Ovary (tissue), 3 donors: ENCODE data around the gene GPR158.

Source experiments
- EP300 ChIP-seq: sonication (generic); formaldehyde crosslinking; IDR thresholded peaks from one replicate; pipeline ENCODE4 v1.6.1; 2017; ENCODE audit warnings: antibody characterized with exemption
- POLR2A ChIP-seq: fragments of 450-650 bp; IDR thresholded peaks from one replicate; pipeline ENCODE4 v1.6.1; 2017; ENCODE audit warnings: antibody characterized with exemption, mild to moderate bottlenecking, moderate library complexity
- TF ChIP-seq, protein P1 (sequence below), 3 donors: fragments of 450-650 bp in 2 of 3; fragments of 200-600 bp in 1 of 3; IDR thresholded peaks; one replicate each; pipeline versions ENCODE4 v1.5.1 to v1.8.0; 2016 to 2022; ENCODE audit warnings: antibody characterized with exemption in 3 of 3, mild to moderate bottlenecking in 1 of 3
- donor health status: DM: no; HTN: no; CAD: no.

DNA sequence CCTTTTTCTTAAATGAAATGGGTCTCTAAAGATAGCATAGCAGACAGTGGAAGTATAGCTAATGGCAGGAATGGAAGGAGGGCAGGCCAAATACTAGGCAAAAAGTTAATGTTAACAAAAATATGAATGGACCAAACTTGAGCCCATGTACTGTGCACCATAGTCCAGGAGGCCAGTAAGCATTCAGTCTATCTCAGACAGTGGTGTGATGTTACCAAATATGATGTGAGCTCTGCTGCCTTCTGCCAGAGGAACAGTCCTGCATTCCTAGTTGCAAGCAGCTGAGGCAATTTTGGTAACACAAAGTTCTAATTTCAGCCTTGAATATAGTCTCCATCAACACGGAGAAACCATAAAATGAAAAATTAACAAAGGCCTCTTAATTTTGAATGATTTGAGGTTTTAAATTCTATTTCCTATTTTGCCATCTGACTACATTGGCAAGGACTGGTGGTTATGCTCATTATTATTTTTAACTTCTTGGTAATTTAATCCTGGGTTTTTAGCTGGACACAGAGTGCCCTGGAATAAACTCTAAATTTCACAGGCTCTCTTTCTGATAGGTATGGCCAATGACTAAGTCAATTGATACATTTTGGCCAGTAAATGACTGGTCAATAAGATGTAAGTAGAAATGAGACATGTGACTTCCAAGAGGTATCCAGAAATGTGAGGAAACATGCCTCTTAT, 442.2 kb downstream of the GPR158 start:
- TF ChIP-seq POLR2A: no peak
- TF ChIP-seq, protein P1, sequence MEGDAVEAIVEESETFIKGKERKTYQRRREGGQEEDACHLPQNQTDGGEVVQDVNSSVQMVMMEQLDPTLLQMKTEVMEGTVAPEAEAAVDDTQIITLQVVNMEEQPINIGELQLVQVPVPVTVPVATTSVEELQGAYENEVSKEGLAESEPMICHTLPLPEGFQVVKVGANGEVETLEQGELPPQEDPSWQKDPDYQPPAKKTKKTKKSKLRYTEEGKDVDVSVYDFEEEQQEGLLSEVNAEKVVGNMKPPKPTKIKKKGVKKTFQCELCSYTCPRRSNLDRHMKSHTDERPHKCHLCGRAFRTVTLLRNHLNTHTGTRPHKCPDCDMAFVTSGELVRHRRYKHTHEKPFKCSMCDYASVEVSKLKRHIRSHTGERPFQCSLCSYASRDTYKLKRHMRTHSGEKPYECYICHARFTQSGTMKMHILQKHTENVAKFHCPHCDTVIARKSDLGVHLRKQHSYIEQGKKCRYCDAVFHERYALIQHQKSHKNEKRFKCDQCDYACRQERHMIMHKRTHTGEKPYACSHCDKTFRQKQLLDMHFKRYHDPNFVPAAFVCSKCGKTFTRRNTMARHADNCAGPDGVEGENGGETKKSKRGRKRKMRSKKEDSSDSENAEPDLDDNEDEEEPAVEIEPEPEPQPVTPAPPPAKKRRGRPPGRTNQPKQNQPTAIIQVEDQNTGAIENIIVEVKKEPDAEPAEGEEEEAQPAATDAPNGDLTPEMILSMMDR (IDR thresholded peaks at IDR 0.05): no peak
- no peak for TF ChIP-seq EP300
